ENCODE results near the gene LIMS2.

Gene LIMS2

DNA sequence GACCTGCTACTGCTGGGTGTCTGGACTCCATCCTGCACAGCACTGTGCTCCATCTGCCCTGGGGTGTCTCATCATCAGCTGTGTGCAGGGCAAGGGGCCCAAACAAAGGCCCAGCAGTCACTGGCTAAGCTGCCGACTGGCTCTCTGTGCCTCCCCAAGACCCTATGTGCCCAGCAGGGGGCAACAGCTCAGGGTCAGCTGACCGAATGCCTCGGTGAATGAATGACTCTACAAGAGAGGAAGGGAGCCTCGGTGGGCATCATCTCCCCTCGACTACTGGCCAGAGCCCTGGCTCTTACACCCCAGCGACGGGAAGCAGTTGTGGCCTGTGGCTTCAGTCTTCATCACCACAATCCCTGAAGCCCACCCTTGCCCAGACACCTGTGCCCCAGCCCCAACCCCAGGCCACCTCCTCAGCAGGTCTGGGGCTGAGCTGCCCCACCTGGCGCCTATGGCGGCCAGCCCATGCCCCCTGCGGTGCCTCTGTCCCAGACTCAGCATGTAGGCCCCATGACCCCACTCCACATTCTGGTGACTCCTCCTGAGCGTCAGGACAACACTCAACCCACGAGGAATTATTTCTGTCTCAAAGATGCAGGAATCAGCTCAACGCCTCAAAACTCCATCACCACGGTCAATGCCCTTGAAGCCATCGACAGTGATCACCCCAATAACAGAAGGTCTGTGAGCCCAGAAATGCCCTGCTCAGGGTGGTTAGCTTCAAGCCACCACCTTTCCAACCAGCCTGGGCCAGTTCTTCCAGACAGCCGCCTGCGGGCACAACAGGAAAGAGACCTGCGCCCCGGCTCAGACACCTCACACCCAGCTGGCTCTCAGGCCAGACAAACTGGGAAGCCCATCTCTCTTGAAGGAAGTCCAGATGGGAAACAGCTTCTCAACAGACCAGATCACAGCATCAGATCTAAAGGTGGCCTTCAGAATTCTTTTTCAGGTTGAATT lies 31.0 kb downstream of the LIMS2 start:
- DNase-seq: no peak

DNA sequence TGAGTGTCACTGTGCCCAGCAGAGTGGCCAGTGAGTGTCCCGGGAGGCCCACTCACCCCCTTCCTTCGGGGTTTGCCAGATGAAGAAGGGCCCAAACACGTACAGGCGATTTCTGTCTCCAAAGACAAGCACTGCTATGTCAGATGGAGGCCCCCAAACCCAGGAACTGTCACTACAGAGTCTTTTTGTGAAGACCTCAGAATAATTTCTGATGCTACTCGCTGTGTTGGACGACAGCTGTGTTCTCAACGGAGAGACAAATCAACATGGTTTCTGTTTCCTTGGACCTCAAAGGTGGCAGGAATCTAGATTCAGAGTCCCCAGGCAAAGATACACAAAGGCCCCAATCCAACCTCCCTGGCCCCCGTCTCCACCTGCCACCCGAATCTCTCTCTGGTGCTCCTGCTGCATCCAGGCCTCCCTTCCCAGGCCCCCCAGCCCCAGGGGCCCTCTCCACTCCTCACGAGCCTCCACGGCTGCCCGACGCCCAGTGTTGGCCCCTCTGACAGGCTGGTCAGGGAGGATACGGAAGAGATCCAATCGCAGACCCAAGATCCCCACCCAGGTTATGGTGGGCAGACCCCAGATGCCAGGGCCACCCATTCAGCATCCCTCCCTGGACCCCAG lies 31.8 kb downstream of the LIMS2 start:
- DNase-seq: no peak

DNA sequence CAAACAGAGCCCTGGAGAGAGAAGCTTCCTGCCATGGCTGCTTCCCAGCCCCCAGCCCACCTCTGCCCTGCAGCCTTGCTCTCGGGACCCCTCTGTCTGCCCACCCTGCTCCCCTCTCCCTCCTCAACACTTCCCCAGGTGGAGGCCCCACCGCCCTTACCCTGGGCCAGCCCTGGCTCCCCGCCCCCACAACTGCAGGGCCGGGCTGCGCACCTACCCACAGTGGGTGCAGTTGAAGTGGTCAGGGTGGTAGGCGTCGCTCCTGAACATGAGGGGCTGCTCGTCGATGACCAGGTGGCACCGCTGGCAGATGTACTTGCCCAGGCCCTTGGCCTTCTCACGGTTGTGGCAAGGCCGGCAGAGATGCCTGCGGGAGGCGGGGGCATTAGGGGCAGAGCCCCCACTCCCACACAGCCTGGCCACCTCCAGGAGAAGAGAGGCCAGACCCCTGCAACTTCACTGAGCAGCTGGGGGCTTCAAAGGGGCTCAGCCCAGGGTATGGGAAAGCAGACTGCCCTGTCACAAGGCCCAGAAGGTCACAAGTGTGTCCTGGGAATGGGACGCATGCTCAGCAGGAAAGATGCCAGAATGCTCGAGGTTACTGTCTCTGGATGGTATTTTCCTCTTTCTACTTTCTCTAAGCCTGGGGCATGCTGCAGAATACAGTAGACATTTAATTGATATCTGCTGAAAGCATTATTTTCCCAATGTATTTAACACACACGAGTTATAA lies 32.5 kb downstream of the LIMS2 start:
- no peak for DNase-seq

DNA sequence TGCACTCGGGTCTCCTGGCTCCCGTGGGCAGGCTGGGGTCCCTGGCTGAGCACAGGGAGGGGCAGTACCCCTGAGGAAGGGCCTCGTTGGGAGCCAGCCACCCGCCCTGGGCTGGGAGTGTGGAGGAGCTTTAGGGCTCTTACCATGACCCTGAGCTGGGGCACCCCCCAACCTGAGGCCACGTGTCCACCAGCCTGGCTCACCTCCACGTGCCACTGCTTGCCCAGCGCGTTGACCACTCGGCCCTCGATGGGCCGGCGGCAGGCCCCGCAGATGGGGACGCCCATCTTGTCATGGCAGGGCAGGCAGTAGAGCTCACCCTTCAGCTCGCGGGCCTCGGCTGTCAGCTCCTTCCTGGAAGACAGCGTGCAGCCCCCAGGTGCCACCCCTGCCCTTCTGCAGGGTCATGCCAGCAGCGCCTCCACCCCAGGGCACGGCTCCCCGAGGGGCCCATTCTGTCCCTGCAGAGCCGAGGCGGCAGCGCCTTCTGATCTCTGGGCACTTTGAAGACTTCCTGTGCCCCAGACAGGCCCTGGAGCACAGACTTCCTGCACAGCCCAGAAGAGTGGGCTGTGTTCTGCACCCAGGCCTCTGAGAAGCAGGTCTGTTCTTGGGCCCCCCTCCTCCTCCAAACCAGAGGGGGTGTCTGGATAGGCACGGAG lies 33.4 kb downstream of the LIMS2 start:
- DNase-seq: peak; percentile 44

DNA sequence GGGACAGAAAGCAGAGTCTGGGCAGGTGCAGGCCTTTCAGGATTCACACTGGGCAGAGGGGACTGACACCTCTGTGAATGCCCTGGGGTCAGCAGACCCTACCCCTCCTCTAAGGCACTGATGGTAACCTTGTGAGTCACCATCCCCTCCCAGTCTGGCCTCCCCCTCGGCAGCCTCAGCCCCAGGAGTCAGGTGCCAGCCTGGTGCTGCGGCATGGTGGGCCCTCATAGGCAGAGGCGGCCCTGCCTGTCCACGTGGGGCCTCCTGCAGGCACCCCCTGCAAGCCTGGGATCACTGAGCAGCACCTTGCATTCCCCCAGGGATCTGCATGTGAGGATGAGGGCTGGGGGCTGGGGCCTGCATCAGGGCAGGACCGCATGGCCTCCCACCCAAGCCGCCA lies 34.2 kb downstream of the LIMS2 start:
- DNase-seq: no peak

DNA sequence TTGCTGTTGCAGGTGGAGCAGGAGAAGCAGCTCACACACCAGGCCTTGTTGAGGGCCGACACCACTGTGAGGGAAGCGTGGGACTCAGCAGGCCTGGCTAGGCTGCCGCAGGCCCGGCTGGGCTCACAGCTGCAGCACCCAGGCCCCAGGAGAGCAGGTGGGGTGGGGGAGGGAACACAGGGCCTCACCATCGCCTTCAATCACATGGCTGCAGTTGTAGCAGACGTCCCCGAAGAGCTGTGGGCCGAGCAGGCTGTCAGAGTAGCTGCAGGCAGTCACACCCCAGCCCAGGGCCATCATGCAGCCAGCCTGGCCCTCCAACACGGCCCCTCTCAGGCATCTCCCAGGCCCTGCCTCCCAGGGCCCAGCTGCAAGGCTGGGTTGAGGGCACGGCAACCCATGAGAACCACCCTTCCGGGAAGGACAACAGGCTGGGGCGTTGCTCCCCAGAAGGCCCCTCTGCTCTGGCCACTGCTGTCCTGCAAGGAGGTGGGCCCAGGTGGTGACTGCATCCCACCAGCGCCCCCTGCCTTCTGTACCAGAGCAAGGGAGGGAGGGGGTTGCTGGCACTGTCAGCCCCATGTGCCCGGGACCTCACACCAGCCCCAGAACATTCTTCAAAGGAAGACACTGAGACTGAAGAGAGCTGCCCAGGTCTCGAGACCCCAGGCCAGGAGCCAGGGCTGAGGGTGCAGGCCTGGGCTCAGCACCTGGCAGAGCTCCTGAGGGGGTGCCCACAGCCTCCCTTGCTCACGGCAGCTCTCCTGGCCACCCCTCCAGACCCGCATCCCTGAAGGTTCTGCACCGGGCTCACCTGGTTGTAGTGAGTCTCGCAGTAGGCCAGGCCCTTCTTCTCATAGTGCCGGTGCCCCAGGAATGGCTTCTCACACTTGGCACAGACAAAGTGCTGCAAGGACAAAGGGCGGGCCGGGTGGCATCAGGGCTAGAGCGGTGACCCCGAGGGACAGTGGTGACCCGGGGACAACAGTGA lies 35.0 kb downstream of the LIMS2 start:
- peak; percentile 17 for DNase-seq

DNA sequence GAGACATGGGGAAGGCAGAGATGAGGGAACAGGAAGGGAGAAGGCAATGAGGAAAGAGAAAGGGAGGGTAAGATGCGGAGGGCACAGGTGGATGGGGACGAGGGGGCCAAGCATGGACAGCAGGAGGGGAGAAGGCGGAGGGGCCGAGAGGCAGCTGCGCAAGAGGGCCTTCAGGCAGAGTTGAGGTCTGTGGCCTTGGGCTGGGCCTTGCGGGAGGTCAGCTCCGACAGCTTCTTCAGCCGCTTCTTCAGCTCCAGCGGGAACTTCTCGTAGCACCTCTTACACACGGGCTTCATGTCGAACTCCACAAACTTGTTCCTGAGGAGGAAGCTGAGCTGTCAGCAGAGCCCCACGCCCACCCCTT lies 36.2 kb downstream of the LIMS2 start:
- DNase-seq: no peak

DNA sequence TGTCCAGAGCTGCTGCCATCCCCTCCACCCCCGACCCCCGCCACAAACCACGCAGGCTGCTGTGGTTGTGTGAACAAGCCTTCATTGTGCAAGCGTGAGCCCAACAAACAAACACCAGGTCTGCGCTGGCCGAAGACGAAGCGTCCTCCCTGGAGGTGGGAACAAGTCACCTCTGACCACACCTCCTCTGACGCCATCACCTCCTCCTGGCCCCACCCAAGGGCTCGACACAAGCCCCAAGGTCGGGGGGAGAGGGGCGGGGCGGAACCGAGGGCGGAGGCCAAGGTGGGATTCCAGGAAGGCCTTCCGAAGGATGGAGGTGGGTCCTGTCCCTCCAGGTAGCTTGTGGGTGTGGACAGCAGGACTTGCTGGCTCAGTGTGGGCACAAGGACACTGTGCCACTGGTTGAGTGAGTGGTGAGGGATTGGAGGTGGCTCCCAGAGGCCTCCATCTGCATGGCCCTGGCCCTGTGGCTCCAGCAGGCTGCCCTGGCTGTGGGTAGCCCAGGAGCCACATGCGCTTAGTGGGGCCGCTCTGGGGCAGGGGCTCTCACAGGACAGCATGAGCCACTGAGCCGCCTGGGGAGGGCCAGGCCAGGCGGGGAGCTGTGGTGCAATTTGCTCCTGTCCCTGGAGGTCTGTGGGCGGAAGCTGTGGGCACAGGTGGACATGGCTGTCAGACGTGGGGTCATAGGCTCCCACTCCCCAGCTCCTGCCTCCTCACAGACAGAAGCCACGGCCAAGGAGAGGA lies 36.8 kb downstream of the LIMS2 start:
- DNase-seq: no peak

DNA sequence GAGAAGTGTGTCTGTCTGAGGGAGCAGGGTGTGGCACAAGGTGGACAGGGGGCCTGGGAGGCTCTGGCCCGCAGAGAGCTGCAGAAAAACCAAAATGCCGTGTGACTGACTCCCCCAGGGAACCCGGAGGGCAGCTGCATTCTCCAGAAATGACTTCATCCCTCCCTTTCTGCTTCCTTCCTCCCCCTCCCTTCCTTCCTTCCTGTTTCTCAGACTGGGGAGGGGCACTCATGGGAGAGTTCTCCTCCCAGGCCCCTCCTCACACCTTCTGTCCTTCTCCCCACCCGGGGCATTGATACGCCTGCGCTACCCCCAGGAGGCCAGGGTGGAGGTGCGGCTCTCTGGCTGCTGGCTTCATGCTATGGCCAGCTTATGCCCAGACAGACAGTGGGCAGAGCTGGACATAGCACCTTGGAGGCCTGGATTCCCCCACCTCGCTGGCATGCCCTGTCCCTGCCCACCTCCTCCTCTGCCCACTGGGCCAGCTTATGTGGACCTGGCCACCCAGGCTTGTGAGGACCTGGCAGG lies 37.5 kb downstream of the LIMS2 start:
- DNase-seq: no peak

DNA sequence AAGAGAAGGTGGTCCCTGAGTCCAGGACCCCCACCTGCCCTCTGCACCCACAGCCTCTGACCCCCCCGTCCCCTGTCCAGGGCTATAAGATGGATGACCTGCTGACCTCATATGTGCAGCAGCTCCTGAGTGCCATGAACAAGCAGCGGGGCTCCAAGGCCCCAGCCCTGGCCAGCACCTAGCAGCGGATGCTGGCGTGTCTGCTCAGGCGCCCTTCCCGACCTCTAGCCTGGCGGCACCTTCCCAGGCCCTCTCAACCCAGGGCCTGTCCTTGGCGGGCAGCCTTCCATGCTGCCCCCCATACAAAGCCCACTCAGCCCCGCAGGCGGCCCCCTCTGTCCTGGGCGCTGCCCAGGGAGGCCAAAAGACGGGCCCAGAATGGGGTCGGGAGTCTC lies 38.1 kb downstream of the LIMS2 start:
- no peak for DNase-seq

DNA sequence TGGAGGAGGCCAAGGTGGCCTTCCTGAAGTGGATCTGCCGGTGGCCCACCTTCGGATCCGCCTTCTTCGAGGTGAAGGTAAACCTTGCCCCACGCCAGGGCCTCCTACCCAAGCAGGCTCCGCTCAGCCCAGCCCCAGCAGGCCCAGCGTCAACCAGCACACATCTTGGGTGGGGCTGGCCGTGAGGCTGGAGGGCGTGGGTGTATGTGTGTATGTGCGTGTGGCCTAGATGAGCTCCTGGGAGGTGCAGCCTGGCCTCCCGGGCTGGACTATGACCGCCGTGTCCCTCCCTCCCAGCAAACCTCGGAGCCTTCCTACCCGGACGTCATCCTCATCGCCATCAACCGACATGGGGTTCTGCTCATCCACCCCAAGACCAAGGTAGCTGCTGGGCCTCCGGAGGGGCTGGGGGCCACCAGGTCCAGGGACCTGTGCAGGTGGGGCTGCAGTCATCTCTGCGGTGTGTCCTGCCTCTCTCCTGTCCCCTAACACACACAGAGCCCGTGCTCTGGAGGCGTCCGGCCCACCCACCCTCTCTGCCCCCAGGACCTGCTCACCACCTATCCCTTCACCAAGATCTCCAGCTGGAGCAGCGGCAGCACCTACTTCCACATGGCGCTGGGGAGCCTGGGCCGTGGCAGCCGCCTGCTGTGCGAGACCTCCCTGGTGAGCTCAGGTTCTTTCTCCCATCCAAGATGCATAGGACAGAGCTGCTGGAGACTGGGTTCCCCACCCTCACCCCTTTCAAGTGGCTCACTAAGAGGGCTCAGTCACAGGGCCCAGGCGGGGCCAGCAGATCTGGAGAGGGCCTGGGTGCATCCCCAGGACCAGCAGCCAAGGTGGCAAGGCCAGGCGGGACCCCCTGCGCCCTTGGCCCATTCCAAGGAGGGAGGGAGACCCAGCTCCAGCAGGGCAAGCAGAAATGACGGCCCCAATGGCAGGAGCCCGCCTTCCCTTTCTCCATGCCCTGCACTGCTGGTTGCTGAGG lies 38.8 kb downstream of the LIMS2 start:
- no peak for DNase-seq

DNA sequence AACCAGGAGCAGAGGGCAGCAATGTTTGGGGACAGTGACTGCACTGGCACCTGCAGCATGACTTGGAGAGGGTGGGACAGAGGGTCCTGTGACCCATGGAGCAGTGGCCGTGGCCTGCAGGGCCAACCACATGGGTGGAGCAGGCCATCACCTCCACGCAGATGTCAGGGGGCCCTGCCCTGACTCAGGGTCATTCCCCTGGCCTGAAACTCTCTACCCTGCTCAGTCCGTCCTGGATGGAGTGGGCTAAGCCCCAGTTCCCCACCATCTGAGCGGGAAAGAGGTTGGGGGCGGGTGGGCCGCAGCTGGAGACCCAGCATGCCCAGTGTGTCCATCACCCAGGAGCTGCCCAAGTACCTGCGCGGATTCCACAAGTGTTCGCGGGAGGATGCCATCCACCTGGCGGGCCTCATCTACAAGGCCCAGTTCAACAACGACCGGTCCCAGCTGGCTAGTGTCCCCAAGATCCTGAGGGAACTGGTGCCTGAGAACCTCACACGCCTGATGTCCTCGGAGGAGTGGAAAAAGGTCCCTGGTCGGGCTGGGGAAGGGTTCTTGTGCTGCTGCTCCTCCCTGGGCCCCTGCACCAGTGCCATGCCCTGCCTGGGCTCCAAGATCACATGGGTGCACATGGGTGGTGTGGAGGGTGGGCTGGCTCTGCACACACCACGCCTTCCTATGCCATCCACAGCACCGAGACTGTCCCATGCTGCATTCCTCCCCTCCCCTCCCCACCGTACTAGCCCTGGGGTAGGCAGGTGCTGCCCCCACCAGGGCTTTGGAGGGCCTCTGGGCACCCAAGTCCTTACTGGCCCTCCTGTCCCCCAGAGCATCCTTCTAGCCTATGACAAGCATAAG lies 39.7 kb downstream of the LIMS2 start:
- DNase-seq: no peak

DNA sequence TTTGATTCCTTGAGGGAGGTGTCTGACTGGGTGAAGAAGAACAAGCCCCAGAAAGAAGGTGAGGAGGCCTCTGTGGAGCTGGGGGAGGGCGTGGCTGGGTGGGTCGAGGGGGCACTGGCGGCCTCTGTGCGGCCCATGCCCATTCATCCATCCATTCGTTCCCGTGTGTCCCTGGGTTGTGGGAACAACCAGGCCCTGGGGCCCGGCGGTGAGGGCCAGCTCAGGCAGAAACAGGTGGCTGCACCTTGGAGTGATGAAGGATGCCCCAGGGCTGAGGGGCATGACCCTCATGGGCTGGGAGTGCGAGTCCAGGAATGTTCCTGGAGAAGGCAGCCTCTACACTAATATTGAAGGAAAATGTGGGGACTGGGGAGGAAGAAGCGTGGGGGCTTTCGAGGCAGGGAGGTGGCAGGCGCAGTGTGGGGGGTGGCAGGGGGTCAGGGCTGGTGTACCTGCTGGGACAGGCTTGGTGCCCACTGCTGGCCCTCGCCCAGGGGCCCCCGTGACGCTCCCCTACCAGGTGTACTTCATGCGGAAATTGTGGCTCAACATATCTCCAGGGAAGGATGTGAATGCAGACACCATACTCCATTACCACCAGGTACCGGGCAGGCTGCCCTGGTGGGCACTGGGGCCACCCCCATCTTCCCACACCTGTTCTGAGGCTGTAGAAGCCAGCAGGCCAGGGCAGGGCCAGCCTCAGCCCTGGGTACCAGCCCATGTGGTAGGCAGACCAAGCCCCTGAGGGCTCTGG lies 40.5 kb downstream of the LIMS2 start:
- no peak for DNase-seq

DNA sequence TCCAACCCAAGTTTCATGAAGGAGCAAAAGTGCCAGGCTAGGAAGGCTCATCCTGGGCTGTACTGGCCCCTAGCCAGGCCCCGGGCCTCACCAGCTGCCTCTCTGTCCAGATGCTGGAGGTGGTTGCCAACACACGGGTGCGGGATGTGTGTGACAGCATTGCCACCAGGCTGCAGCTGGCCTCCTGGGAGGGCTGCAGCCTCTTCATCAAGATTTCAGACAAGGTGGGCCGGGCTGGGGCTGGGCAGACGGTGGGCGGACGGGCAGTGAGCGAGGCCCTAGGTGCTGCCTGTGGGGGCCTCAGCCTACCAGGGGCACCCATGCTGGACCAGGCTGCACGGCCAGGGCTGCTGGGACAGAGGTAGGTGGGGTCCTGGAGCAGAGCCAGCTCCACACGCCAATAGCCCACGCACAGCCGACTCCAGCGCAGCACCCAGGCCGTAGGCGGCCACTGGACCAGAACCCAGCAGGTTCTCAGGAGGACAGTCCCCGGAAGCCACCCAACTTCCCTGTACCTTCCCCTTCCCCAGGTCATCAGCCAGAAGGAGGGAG lies 41.2 kb downstream of the LIMS2 start:
- DNase-seq: no peak

DNA sequence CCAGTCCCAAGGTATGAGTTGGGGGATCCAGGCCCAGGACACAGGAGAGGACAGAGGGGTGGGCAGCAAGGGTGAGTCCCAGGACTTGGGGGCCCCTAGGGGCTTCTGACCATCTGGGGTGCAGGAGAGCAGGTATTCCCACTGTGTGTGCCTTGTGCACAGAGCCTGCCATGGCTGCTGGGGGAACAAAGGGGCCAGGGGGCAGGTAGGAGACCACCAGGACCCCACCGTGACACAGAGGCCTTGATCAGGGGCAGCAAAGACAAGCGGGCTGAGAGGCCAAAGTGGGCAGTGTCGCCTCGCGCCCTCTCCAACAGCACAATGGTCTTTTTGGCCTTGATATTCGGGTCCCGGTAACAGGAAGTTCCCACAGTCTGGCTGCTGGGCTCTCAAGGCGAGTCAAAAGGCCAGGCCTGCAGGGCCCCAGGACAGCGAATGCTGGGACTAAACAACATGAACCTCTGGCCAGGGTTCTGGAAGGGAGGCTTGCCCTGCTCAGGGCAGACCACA lies 41.7 kb downstream of the LIMS2 start:
- no peak for DNase-seq

DNA sequence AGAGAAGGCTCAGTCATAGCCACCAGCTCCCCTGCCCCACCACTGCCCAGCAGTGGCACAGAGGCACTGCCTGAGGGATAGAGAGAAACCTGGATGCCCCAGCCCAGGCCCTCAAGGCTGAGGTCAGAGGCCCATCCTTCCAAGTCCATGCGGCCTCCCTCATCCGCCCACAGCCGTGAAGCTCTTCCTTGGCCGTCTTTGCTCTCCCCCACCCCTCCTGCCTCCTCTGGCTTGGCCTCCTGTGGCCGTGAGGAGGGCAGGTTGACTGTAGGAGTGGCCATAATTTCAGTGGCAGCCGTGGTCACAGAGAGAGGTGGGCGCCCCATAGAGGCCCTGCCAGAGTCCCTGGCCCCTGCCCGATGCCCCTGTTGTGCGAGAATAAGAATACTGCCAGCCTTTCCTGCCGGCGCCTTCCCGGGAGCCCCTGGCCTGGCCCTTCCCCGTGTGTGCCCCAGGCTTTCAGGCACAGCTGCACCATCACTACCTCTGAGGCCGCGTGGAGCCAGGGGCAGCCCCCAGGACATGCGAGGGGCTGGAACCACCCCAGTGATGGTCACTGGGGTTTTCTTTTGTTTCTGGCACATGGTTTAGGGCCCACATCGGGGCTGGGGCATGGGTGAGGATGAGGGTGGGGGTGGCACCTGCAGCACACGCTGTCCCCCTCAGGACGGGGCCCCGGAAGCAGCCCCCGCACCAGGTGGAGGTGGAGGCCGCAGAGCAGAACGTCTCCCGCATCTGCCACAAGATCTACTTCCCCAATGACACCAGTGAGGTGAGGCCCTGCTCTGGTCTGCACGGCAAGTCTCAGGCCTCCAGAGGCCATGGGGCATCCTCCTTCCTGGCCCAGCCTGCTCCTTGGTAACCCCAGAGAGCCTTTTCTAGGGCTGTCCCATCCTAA lies 42.5 kb downstream of the LIMS2 start:
- DNase-seq: no peak

Measured in CD4-positive, alpha-beta T cell treated with Interleukin-21 for 1 hour (primary cell).